Smooth muscle cell (in vitro differentiated cells): ENCODE measurements around the gene CDH4. TPM values are rescaled to one million over a fixed set of nuclear protein-coding genes. Genes with fewer than 3 reads are reported as not detected.

Source experiments
- DNase-seq: peaks from one replicate; lab custom pipeline; 2025; ENCODE audit not compliant: unreplicated experiment; lab: John Stamatoyannopoulos, UW
- H2AFZ ChIP-seq: fragments of 200-600 bp; sonication (generic); 2 replicates; pipeline ENCODE4 v1.6.0; 2016; ENCODE audit warnings: antibody characterized with exemption, low read depth, mild to moderate bottlenecking
- H3F3A ChIP-seq: fragments of 200-600 bp; sonication (generic); 2 replicates; pipeline ENCODE4 v1.6.0; 2017; ENCODE audit warnings: antibody characterized with exemption, low read depth
- H3K27ac ChIP-seq: fragments of 200-600 bp; sonication (generic); 2 replicates; pipeline ENCODE4 v1.5.1; 2016; ENCODE audit warnings: low read depth, mild to moderate bottlenecking
- H3K27me3 ChIP-seq: fragments of 200-600 bp; sonication (generic); 2 replicates; pipeline ENCODE4 v1.6.1; 2016; ENCODE audit warnings: low read depth, mild to moderate bottlenecking
- H3K36me3 ChIP-seq: fragments of 200-600 bp; sonication (generic); 2 replicates; pipeline ENCODE4 v1.5.1; 2016; ENCODE audit warnings: low read depth
- H3K4me1 ChIP-seq: fragments of 200-600 bp; sonication (generic); 2 replicates; pipeline ENCODE4 v1.5.1; 2016; ENCODE audit warnings: low read depth
- H3K4me2 ChIP-seq: fragments of 200-600 bp; sonication (generic); 2 replicates; pipeline ENCODE4 v1.6.0; 2016; ENCODE audit warnings: mild to moderate bottlenecking
- H3K4me3 ChIP-seq: fragments of 200-600 bp; sonication (generic); 2 replicates; pipeline ENCODE4 v1.5.1; 2016; ENCODE audit warnings: mild to moderate bottlenecking
- H3K79me2 ChIP-seq: fragments of 200-600 bp; sonication (generic); 2 replicates; pipeline ENCODE4 v1.6.0; 2016; ENCODE audit warnings: low read depth, mild to moderate bottlenecking
- H3K9ac ChIP-seq: fragments of 200-600 bp; sonication (generic); 2 replicates; pipeline ENCODE4 v1.6.0; 2016; ENCODE audit warnings: low read depth
- H3K9me3 ChIP-seq: fragments of 200-600 bp; sonication (generic); replicated peaks from 2 replicates; pipeline ENCODE4 v1.5.1; 2016; ENCODE audit warnings: low read depth
- H4K20me1 ChIP-seq: fragments of 200-600 bp; sonication (generic); 2 replicates; pipeline ENCODE4 v1.6.0; 2016; ENCODE audit warnings: low read depth
- CTCF ChIP-seq: fragments of 200-600 bp; sonication (generic); IDR thresholded peaks from 2 replicates; pipeline ENCODE4 v1.5.1; 2017; ENCODE audit warnings: borderline replicate concordance, mild to moderate bottlenecking, antibody characterized with exemption; ENCODE audit not compliant: insufficient read depth, poor library complexity, severe bottlenecking
- WGBS: methylation state at CpG from one replicate; pipeline ENCODE4 v1.1.7; 2016; ENCODE audit warnings: low lambda C conversion rate; 5-methylcytosine and 5-hydroxymethylcytosine counted together
- polyA plus RNA-seq: library from polyadenylated mRNA; unstranded; fragments of >200 nt; fragmentation: Nextera tagmentation; extraction: Ambion mirVana; gene quantifications from 2 replicates; pipeline ENCODE4 v1.2.1, GENCODE V29; 2016
- total RNA-seq: library from RNA; depleted of rRNA; stranded (reverse); fragments of >200 nt; gene quantifications from 2 replicates; pipeline ENCODE4 v1.2.3, GENCODE V29; 2014

CDH4 gene
- total and polyA plus RNA-seq, 2 experiments from 2014 or later, result 0.03 to 0.04 TPM

- Histone ChIP-seq H3K9me3 (no peaks in the 10 kb centered on the region), H3F3A (no peaks in the 10 kb centered on the region), H3K4me3 (no peak overlapping the region), H2AFZ (no peak overlapping the region), H3K79me2 (no peaks in the 10 kb centered on the region), H3K36me3 (no peaks in the 10 kb centered on the region), H3K4me2 (no peak overlapping the region), H4K20me1 (no peaks in the 10 kb centered on the region), H3K27me3 (no peaks in the 10 kb centered on the region), H3K27ac (no peak overlapping the region), H3K9ac (no peak overlapping the region), H3K4me1 (no peaks in the 10 kb centered on the region)
- WGBS, result 83% methylated on average over 5 of the region's 5 CpGs
- DNase-seq, result no peak
- no peak for TF ChIP-seq CTCF
These were observed 614.1 kb downstream of the CDH4 start for GRCh38 chr20:61866165-61866564.

GRCh38 chr20:61868006-61868405, 615.9 kb downstream of the CDH4 start:
- Histone ChIP-seq H3K4me1 (no peaks in the 10 kb centered on the region), H4K20me1 (no peaks in the 10 kb centered on the region), H3K36me3 (no peaks in the 10 kb centered on the region), H3F3A (no peaks in the 10 kb centered on the region), H3K27me3 (no peaks in the 10 kb centered on the region), H3K9ac (no peak overlapping the region), H3K4me3 (no peak overlapping the region), H2AFZ (no peak overlapping the region), H3K9me3 (no peaks in the 10 kb centered on the region), H3K27ac (no peak overlapping the region), H3K79me2 (no peaks in the 10 kb centered on the region), H3K4me2 (no peak overlapping the region)
- WGBS, result 91% methylated on average over 13 of the region's 13 CpGs
- no peak for TF ChIP-seq CTCF
- no peak for DNase-seq

- Histone ChIP-seq H3F3A (no peaks in the 10 kb centered on the region), H2AFZ (no peak overlapping the region), H3K36me3 (no peaks in the 10 kb centered on the region), H3K79me2 (no peaks in the 10 kb centered on the region), H3K9ac (no peak overlapping the region), H3K4me3 (no peak overlapping the region), H3K4me1 (no peaks in the 10 kb centered on the region), H3K4me2 (no peak overlapping the region), H3K9me3 (no peaks in the 10 kb centered on the region), H3K27me3 (no peaks in the 10 kb centered on the region), H3K27ac (no peak overlapping the region), H4K20me1 (no peaks in the 10 kb centered on the region)
- no peak for TF ChIP-seq CTCF
- no peak for DNase-seq
- WGBS, result 89% methylated on average over 13 of the region's 13 CpGs
These were observed 616.5 kb downstream of the CDH4 start for GRCh38 chr20:61868466-61869090.
